Activated gamma-delta T cell treated with Interleukin-2 at 50 U/mL for 16 hours (primary cell): Measurements from ENCODE around the gene ZNF709.
"Not testable (repeated sequence)": the region's sequence is repeated elsewhere in the genome, so short reads cannot be mapped to it uniquely, and the experiment has no call there.

ENCODE experiments used
- DNase-seq: peaks from one replicate; pipeline ENCODE4 v3.0.0-alpha.2; 2020

ZNF709 gene

GRCh38 chr19:12484371-12485051 lies at the start of gene ZNF709:
Gene ZNF709 (minus strand): TSS chr19:12484816. CDS start chr19:12484657, 159 bp downstream.
- peak; percentile 86 for DNase-seq

GRCh38 chr19:12527034-12527836 lies 42.6 kb upstream of the ZNF709 start:
- no peak for DNase-seq

- no peak for DNase-seq
These were observed 41.9 kb upstream of the ZNF709 start for GRCh38 chr19:12526542-12526941.

GRCh38 chr19:12521996-12522395 lies 37.4 kb upstream of the ZNF709 start:
- DNase-seq: no peak

- no peak for DNase-seq
These were observed 29.0 kb upstream of the ZNF709 start for GRCh38 chr19:12513531-12514061.

- DNase-seq: no peak
These were observed 12.4 kb upstream of the ZNF709 start for GRCh38 chr19:12497032-12497431.

GRCh38 chr19:12496480-12496879 lies 11.9 kb upstream of the ZNF709 start:
- no peak for DNase-seq

GRCh38 chr19:12495002-12495802 lies 10.6 kb upstream of the ZNF709 start:
- DNase-seq: peak; percentile 92

- no peak for DNase-seq
These were observed 9.7 kb upstream of the ZNF709 start for GRCh38 chr19:12494260-12494860.

GRCh38 chr19:12486265-12486783 lies 1.7 kb upstream of the ZNF709 start:
- not testable (repeated sequence) for DNase-seq

GRCh38 chr19:12485571-12485970 lies 955 bp upstream of the ZNF709 start:
- no peak for DNase-seq

GRCh38 chr19:12485052-12485416 lies 418 bp upstream of the ZNF709 start:
- DNase-seq: no peak

GRCh38 chr19:12484011-12484370 lies 625 bp downstream of the ZNF709 start:
- DNase-seq: no peak

- DNase-seq: no peak
These were observed 2.1 kb downstream of the ZNF709 start for GRCh38 chr19:12482509-12482886.

- DNase-seq: no peak
These were observed 2.7 kb downstream of the ZNF709 start for GRCh38 chr19:12481781-12482508.

- DNase-seq: no peak
These were observed 6.2 kb downstream of the ZNF709 start for GRCh38 chr19:12478234-12478941.

GRCh38 chr19:12467651-12468050 lies 17.0 kb downstream of the ZNF709 start:
- DNase-seq: not testable (repeated sequence)

- DNase-seq: no peak
These were observed 19.4 kb downstream of the ZNF709 start for GRCh38 chr19:12465211-12465610.

GRCh38 chr19:12464769-12465168 lies 19.8 kb downstream of the ZNF709 start:
- no peak for DNase-seq

- DNase-seq: not testable (repeated sequence)
These were observed 20.5 kb downstream of the ZNF709 start for GRCh38 chr19:12464139-12464538.

- DNase-seq: no peak
These were observed 31.1 kb downstream of the ZNF709 start for GRCh38 chr19:12453495-12453894.
